Fibroblast of skin of right biceps (primary cell): Measurements from ENCODE around the gene STOX2.

ENCODE experiments used
- DNase-seq: peaks from one replicate; pipeline ENCODE4 v3.0.0-alpha.2; 2013

Gene STOX2, protein sequence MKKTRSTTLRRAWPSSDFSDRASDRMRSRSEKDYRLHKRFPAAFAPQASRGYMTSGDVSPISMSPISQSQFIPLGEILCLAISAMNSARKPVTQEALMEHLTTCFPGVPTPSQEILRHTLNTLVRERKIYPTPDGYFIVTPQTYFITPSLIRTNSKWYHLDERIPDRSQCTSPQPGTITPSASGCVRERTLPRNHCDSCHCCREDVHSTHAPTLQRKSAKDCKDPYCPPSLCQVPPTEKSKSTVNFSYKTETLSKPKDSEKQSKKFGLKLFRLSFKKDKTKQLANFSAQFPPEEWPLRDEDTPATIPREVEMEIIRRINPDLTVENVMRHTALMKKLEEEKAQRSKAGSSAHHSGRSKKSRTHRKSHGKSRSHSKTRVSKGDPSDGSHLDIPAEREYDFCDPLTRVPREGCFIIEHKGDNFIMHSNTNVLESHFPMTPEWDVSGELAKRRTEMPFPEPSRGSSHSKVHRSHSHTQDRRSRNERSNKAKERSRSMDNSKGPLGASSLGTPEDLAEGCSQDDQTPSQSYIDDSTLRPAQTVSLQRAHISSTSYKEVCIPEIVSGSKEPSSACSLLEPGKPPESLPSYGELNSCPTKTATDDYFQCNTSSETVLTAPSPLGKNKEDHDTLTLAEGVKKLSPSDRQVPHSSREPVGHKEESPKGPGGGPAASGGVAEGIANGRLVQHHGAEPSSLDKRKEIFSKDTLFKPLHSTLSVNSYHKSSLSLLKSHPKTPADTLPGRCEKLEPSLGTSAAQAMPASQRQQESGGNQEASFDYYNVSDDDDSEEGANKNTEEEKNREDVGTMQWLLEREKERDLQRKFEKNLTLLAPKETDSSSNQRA (N-terminal part only)

DNA sequence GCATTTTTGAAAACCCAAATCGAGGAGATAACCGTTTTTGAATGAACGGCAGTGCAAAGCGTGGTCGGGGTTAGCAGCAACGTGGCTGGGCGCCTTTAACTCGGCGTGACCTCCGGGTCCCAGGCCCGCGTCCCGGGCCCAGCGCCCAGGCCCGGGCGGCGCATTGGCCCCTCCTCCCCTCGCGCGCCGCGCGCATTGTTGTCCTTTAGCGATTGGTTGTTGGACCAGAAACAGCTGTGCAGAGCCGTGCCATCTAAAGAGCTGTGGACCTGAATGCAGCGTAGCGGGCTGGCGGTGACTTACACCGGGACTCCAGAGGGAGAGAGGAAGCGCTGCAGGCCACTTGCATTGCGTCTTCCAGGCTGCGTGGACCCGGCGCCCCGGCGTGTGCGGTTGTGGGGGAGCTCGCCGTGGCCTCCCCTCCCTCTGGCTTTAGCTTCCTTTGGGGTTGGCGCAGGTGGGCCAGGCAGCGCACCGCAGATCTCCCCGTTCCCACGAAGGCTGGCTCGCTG is at the start of gene STOX2:
Gene STOX2 (plus strand): TSS at position 227 of the 512 bp plus-strand sequence. CDS start 1,484 bp downstream, outside the sequence.
- peak; percentile 51 for DNase-seq

DNA sequence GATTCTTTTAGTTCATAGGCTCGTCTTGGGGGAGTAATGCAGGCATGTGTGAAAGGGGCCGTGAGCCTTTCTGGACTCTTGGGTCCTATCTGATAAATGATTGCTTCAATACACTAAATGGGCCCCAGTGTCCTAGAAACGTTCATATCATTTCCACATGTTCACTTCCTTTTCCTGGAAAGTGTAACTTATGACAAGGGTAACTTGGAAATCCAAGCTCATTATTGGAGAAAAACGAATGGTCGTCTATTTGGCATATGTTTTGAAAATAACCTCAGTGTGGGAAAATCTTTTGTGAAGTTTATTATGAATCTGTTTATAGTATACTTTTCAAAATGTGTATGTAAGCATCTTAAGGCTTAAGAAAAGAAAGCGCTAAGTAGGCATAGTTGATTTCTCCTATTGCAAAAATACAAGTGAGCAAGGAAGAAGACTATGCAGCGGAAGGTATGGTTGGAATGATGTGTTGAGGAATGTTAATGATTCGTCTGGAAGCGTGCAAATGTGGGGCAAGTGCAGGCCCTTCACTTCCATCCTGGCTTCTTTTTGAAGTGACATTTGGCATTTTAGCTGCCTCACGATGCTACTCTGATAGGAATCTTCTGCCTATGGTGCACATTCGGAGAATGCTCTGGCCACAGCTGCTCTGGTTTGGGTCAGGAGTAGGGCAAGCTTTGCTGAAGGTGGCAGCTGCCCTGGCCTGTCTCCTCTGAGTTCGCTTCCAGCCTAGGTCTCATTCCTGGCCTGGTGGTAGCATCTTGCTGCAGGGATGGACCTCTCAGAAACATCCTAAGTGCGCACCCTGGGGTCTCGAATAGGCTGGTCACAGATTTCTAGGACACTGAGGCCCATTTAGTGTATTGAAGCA is 49.5 kb upstream of the STOX2 start:
- peak; percentile 16 for DNase-seq

DNA sequence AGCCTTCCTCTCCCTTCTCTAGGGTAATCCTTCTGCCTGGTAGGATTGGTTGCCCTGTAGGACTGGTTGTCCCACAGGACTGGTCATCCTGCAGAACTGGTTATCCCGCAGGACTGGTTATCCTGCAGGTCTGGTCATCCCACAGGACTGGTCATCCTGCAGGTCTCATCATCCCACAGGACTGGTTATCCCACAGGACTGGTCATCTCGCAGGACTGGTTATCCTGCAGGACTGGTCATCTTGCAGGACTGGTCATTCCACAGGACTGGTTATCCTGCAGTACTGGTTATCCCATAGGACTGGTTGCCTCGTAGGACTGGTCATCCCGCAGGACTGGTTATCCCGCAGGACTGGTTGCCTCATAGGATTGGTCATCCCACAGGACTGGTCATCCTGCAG is 48.1 kb upstream of the STOX2 start:
- DNase-seq, result no peak

DNA sequence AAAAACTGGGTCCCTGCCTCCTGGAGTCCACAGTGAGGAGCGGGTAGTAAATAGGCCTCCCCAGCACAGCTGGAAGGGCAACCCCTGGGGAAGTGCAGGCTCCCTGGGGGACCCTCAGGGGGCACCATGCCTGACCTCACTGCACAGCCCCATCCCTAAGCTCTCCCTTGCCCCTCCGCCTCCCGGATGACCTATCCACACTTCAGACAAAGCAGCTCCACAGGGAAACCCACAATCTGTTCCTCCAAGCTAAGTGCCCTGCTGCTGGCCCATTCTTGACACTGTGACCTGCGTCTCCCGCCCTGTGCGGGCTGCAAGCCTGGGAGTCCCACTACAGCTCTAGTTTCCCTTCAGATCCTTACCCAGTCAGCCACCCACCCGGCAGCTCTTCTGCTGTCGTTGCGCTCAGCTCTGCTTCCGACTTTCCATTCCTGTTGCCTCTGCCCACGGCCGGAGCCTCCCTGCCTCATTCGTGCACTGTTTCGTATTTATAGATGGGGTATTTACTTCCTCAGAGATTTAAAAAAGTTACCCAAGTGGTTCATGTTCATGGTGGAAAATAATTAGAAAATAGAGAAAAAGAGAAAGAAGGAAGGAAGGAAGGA is 47.0 kb upstream of the STOX2 start:
- DNase-seq, result no peak

DNA sequence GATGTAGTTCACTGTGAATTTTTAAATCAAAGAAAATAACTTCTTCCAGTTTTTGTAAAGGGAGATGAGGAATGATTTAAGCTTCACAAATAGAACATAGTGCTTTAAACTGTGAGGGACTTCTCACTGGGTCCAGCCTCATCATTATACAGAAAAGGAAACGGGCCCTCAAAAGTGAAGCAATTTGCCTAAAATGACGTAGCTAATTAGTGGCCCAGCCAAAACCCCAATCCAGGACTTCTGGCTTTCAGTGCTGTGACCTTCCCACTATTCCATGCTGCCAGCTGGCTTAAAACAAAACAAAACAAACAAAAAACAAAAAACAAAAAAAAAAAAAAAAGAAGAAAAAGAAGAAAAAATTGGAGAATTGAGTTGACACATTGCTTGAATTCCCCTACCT is 45.0 kb upstream of the STOX2 start:
- no peak for DNase-seq

DNA sequence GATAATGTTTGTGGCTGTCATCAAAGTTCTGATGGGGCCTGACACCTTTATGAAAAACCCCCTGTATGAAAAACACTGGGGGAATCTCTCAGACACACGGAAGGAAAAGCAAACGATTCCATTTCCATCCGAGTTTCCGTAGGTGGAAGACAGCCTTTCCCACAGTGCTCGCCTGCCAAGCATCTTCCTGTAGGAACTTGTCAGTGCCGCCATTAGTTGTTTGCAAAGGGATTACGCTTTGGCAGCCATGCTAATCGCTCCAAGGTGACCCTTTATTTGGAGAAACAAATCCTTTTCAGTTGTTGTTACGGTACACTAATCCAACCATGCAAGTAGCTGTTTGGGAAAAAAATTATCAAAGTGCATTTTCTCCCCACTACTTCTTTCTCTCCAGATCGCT is 44.4 kb upstream of the STOX2 start:
- no peak for DNase-seq

DNA sequence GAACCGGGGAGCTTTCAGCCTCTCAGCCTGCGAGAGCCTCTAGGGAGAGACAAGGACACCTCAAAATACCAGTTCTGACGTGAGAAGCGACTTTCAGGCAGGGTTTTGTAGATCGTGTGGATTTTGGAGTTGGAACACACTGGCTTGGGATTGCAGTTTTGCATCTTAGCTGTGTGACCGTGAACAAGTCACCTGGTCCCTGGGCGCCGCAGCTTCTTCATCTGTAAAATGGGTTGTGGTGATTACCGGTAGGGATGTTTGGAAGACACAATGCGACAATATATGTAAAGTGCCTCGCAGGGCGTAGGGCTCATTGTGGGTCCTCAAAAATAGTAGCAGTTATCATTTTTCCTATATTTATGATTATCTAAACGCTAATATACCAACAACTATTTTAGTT is 43.7 kb upstream of the STOX2 start:
- no peak for DNase-seq

DNA sequence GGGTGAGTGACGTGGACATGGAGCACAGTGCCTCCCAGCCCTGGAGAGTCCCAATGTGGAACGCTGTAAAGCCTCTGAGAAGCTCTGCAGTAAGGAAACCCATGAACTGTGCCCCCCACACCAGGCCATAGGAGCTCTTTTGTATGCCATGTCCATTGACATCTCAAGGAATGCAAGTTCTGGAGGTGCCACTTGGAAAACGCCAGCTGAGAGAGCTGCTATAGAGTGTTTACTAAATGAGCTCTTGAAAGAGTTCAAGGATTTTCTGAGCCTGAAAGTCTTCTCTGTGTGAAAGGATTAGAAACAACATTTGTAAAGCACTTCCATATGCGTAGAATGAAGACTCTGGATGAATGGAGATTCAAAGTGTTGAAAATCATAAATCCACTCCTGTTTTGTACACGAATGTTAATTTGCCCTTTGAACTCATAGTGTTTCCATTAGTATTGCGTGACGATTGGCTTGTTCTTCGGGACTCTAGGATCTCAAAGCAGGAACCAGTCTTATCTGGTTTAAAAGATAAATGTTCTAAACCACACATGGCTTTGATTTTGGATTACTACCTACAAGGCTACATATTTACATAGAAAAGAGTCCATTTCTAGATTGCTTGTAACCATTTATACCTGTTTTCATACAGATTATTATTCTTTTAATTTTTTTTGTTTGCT is 41.8 kb upstream of the STOX2 start:
- no peak for DNase-seq

DNA sequence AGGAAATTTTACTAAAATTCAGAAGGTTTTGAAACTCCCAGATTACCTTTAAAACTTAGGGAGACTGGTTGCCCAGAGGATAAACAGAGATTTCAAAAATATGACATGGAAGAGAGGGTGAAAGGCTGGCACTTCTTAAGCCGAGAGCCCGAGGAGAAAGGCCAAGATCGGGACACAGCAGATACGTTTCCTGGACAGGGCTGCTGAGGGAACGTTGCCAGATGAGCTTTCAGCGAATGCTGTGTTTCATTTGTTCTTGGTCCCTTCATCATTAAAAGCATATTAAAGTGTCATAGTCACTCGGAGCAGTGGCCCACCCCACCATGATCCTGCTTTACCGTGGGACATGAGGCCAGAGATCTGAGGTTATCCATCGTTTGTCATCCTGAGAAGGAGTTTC is 37.9 kb upstream of the STOX2 start:
- DNase-seq, result peak; percentile 2

DNA sequence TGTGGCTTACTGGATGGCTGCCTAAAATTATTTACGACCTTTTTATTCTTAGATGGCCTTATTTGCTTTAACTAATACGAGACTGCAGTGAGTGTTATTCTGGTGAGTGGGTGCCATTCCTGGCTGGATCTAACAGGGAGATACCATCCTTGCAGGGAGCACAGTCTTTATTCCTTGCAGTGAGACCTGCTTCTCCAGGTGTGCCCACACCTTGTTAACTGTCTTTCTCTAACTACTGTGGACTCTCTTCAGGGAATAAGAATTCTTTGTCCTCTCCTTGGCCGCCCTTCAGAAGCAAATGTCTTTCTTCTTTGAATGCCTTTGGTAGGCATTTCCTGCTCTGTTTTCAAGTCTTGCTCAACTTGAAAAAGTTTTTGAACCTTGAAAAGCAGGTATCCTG is 34.1 kb upstream of the STOX2 start:
- DNase-seq, result no peak

DNA sequence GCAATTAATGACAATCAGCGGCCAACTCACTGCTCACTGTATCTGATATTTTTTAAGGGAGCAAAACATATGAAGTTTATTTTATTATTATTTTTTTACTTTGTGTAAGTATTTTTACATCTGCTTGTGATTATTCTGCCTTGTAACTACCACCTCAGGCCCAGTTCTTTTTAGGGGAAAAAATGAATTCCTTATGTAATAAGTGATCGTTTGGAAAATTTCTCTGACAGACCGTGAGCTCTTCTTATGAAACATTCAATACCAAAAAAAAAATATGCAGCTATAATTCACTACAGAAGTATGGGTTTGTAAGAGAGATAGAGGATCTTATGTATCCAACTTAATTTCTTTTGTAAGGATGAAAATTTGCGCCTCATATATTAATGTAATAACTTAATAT is 33.5 kb upstream of the STOX2 start:
- no peak for DNase-seq

DNA sequence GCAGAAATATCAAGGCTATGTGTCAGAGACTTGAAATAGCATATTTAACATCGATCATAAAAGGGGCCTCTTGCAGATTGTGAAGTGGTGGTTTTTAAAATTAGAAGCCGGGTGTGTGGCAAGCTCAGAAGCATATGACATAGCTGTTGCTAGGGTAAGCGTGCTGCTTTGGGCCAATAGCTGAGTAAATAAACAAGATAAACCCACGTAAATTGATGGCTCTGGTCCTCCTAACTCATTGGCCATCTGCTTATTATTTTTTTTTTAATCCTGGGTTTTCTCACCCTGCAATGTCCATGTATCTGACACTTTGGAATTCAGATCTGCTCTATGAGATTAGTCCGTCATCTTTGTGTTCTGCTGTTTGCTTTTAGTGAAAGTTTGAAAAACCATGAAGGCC is 32.6 kb upstream of the STOX2 start:
- DNase-seq, result peak; percentile 3

DNA sequence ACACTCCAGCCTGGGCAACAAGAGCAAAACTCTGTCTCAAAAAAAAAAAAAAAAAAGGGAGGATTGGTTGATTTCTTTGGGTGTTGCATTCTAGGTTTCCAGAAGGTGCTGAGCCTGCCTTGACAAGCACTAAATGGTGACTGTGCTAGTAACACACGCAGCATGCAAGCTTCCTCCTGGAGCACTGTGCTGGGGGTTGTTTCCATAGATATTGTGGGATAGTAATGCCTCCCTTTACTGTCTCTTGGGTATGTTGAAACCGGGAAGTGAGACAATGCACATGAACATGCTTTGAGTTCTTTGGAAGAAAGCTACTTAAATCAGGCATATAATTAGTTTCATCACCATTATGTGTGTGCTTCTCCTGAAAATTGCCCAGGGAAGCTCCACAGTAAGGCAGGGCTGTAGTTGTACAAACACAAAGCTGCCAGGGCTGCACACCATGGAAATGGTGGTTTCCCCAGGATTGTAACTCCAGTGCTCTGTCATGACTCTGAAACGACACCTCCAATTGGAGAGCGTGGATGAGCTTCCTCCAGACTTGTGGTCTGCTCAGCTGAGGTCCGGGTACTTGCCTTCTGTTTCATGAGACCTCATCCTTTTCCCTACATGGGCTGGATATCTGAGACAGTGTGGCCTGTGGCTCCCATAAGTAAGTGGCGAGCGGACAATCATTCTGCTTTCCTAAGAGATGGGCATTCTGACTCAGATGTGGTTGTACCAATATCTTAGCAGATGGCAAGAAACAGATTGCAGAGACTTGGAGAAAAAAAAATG is 31.5 kb upstream of the STOX2 start:
- peak; percentile 23 for DNase-seq

DNA sequence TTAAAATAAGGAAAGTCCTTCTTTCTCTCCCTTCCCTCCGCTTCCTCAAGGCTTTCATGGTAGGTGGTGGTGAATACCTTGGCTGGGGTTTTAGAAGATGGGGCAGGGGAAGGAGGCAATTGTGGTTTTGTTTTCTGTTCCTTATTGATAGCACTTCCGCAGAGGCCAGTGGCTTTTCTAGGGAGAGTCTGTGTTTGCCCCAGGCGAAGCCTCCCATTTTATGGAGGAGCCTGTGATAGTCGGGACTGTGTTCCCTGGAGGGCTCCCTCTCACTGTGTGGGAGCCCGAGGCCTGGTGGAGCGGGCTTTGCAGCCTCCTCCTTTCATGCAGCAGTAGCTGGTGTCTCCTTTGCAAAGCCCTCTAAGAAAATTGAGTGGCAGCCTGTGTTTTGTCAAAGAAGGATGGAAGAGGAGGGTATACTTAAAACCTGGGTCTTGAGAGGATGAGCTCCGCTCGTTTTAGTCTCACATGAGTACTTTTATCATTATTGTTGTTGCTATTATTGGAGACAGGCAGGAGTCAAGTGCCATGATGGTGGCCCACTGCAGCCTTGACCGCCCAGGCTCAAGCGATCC is 29.8 kb upstream of the STOX2 start:
- DNase-seq, result no peak

DNA sequence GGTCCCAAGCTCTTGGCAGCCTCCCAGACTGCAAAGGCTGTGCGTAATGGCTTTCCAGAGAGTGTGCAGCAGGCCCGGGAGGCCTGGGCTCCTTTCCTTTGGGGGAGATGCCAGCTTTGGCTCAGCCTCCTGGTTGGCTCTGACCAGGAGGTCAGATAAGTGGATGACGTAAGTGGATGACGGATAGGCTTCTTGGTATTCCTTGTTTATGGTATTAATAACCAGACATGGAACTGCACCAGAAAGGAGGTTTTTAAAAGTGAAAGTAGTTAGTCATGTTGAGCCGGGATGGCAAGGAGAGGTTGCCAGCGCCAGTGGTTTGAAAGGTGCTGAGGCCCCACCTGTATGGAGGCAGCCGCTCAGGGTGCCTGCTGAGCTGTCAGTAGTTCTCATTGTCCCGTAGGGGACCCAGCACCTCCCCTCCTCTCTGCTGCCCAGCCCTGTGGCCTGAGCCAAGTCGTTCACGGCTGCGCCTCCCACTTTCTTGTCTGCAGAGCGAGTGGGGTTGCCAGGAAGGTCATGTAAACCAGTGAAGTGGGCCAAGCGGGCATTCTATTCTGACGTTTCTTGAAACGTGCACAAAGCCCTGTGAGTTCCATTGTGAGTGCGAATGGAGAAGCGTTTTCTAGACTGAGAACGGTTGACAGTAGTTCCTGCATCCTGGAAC is 28.7 kb upstream of the STOX2 start:
- DNase-seq, result peak; percentile 85

DNA sequence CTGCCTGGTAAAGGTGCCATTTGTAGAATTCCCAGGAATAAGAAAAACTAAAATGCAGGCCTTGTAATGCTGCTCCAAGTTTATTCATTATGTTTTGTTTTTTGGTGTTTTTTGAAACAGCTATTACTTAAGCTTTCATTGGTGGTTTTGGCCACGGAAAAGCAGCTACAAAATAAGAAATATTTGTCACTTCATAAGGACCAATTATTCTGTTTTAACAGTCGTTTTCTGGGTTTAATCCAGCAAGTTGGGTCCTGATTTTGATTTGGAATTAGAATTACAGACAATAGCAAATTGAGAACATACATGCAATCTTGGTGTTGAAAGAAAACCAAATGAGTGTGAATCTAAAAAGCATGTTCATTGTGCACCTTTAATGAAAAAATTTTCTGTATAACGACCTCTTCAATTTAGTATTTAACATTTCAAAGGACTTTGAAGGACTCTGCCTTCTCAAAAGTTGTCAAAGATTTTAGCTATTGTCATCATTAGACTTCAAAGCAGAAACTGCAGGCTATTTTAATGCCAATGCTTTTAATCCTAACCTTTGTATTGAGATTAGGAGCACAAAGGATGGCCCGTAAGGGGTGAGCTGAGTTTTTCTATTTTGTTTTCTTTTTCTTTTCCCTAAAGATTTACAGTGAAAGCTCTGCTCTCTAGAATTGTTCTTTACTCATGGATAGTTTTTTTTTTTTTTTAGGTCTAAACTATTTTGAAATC is 26.7 kb upstream of the STOX2 start:
- DNase-seq, result no peak

DNA sequence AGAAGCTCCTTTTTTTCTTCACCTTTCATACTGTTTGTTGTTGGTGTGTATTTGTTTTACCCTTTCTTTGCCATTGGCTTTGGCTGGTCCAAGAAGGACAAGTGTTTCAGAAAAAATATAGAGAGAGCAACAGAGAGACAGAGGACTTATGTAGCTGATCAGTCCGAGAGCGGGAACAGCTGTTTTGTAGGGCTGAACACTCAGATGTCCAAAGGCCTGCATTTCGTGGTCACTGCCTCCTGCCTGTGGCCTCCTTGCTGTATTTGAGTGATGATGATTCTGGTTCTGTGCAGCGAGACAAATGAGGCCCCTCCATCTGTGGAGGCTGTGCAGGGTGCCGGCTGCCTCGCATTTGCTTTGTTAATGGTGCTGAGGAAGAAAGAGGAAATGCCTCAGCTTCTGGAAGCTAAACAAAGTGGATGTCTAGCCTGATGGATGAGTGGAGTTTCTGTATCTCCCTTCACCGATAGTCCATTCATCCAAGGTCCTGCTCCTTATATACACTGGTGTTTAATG is 19.8 kb upstream of the STOX2 start:
- no peak for DNase-seq

DNA sequence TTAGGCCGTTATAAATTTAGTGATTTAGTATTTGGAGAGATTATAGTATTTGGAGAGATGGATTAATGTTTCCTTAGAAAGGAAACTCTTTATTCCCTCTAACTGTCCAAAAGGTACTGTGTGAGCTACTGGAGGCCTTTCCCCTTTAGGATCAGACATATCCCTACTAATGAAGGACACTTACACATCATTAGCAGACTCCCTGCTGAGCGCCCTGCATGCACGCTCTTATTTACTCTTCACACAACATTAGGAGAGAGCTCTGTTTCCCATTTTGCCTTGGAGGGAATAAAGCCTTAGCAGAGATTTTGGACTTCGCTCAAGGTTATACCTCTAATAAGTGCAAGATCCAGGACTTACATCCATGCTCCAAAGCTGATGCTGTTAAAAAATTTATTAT is 17.8 kb upstream of the STOX2 start:
- no peak for DNase-seq

DNA sequence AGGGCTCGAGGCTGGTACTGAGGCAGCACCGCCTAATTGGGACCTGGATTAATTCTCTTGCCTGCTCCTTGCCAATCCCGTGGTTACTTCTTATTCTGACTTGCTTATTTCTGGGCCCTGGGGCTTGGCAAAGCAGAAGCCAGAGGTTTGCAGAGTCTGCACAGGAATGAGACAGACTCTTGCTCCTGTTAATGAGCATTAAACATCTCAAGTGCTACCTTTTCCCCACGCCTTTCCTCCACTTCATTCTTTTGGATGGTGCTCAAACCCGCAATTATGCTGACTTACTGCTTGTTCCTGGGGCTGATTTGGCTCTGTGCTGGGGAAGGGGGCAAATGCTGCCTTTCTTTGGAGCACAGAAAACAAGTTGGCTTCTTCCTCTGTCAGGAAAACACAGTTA is 16.5 kb upstream of the STOX2 start:
- DNase-seq, result no peak
